Ishikawa (cell line): ENCODE results near the gene PCDH15.

Experiments used
- CEBPB ChIP-seq: IDR thresholded peaks from 2 replicates; pipeline ENCODE4 v1.6.1; 2012
- CREB1 ChIP-seq: IDR thresholded peaks from 2 replicates; pipeline ENCODE4 v1.6.1; 2012; ENCODE audit warnings: low read depth
- EGR1 ChIP-seq: IDR thresholded peaks from 2 replicates; pipeline ENCODE4 v1.6.1; 2012
- EP300 ChIP-seq: IDR thresholded peaks from 2 replicates; pipeline ENCODE4 v1.6.1; 2012; ENCODE audit warnings: borderline replicate concordance
- FOXM1 ChIP-seq: IDR thresholded peaks from 2 replicates; pipeline ENCODE4 v1.6.1; 2012; ENCODE audit warnings: low read depth, borderline replicate concordance
- NFIC ChIP-seq: IDR thresholded peaks from 2 replicates; pipeline ENCODE4 v1.6.1; 2012
- RAD21 ChIP-seq: IDR thresholded peaks from 2 replicates; pipeline ENCODE4 v1.6.1; 2012; ENCODE audit warnings: low read depth
- REST ChIP-seq: IDR thresholded peaks from 2 replicates; pipeline ENCODE4 v1.6.1; 2012; ENCODE audit warnings: low read depth, mild to moderate bottlenecking
- TCF12 ChIP-seq: IDR thresholded peaks from 2 replicates; pipeline ENCODE4 v1.6.1; 2012; ENCODE audit warnings: low read depth
- YY1 ChIP-seq: IDR thresholded peaks from 2 replicates; pipeline ENCODE4 v1.6.1; 2012; ENCODE audit warnings: low read depth
- ZBTB7A ChIP-seq: IDR thresholded peaks from 2 replicates; pipeline ENCODE4 v1.6.1; 2012; ENCODE audit warnings: low read depth
- TF ChIP-seq, protein P1 (sequence below): IDR thresholded peaks from 2 replicates; pipeline ENCODE4 v1.6.1; 2012

- TF ChIP-seq REST: no peak
- no peak for TF ChIP-seq FOXM1
- no peak for TF ChIP-seq EP300
- TF ChIP-seq, protein P1, sequence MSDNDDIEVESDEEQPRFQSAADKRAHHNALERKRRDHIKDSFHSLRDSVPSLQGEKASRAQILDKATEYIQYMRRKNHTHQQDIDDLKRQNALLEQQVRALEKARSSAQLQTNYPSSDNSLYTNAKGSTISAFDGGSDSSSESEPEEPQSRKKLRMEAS: no peak
- no peak for TF ChIP-seq YY1
- no peak for TF ChIP-seq NFIC
- no peak for TF ChIP-seq EGR1
- TF ChIP-seq TCF12: no peak
- TF ChIP-seq CEBPB: no peak
- no peak for TF ChIP-seq RAD21
- no peak for TF ChIP-seq ZBTB7A
- no peak for TF ChIP-seq CREB1
Observed at GRCh38 chr10:54314430-54314829, 486.6 kb downstream of the PCDH15 start.
